B cell (primary cell): Measurements from ENCODE around the gene MR1. TPM values are rescaled to one million over a fixed set of nuclear protein-coding genes. Genes with fewer than 3 reads are reported as not detected.
A peak's percentile ranks its signal among the peaks of the same experiment; 100 is the strongest.

Experiments used
- ATAC-seq: fragments of 200-7000 bp; cut with Tn5 transposase; one replicate; pipeline ENCODE4 v1.10.0; 2021; ENCODE audit warnings: low read depth, mild to moderate bottlenecking, moderate number of reproducible peaks, moderate library complexity
- CTCF ChIA-PET: fragments of 350-600 bp; sonication (Branson Sonifier 250); formaldehyde crosslinking; loops from one replicate; lab custom pipeline; 2021; ENCODE audit warnings: antibody characterized with exemption, inconsistent platforms; lab: Charles Lee
- POLR2A ChIA-PET: fragments of 350-600 bp; sonication (Branson Sonifier 250); formaldehyde crosslinking; loops from one replicate; lab custom pipeline; 2021; ENCODE audit warnings: antibody characterized with exemption; lab: Charles Lee
- DNase-seq: peaks from one replicate; pipeline ENCODE4 v3.0.0; 2013
- H2AFZ ChIP-seq: 2 replicates; pipeline ENCODE4 v1.6.1; 2012; ENCODE audit warnings: mild to moderate bottlenecking, low read depth, low read length; ENCODE audit not compliant: insufficient read depth, poor library complexity, severe bottlenecking
- H3K27ac ChIP-seq, 2 donors: 1 replicate in 1 of 2; 2 replicates in 1 of 2; pipeline ENCODE4 v1.5.1; 2012 to 2013; ENCODE audit warnings: low read length in 2 of 2, mild to moderate bottlenecking in 2 of 2, moderate library complexity in 1 of 2
- H3K27me3 ChIP-seq, 4 experiments: fragments of 200-600 bp in 1 of 4; sonication (generic) in 1 of 4; replicated peaks in 1 of 4; 1 replicate in 2 of 4; 2 replicates in 2 of 4; pipeline versions ENCODE4 v1.6.1 to v1.7.0; 2013 to 2016; ENCODE audit warnings: low read length in 3 of 4, mild to moderate bottlenecking in 2 of 4, mixed read lengths in 1 of 4, moderate library complexity in 1 of 4; ENCODE audit not compliant: insufficient read depth in 4 of 4, control insufficient read depth in 3 of 4; ENCODE audit errors: control extremely low read depth in 1 of 4
- H3K36me3 ChIP-seq, 2 experiments: replicated peaks in 1 of 2; 1 replicate in 1 of 2; 2 replicates in 1 of 2; pipeline versions ENCODE4 v1.6.1 to v1.7.1; 2013; ENCODE audit warnings: low read length in 1 of 2; ENCODE audit not compliant: insufficient read depth in 2 of 2, control insufficient read depth in 1 of 2; ENCODE audit errors: control extremely low read depth in 1 of 2, extremely low read depth in 1 of 2
- H3K4me1 ChIP-seq, 2 donors: fragments of 200-600 bp in 1 of 2; sonication (generic) in 1 of 2; 1 replicate in 1 of 2; 2 replicates in 1 of 2; pipeline versions ENCODE4 v1.5.1 to v1.6.1; 2013 to 2017; ENCODE audit warnings: low read length in 2 of 2; ENCODE audit not compliant: control insufficient read depth in 2 of 2, insufficient read depth in 2 of 2
- H3K4me2 ChIP-seq: replicated peaks from 2 replicates; pipeline ENCODE3; 2012; ENCODE audit warnings: mild to moderate bottlenecking, low read depth, low read length; ENCODE audit not compliant: poor library complexity, severe bottlenecking
- H3K4me3 ChIP-seq, 5 experiments: fragments of 200-600 bp in 1 of 5; sonication (generic) in 1 of 5; 1 replicate in 3 of 5; 2 replicates in 2 of 5; pipeline versions ENCODE4 v1.5.1 to v1.7.0; 2011 to 2016; ENCODE audit warnings: low read length in 4 of 5, mild to moderate bottlenecking in 4 of 5, low read depth in 2 of 5, control low read depth in 1 of 5, moderate library complexity in 1 of 5; ENCODE audit not compliant: insufficient read depth in 1 of 5; ENCODE audit errors: control extremely low read depth in 1 of 5, extremely low read depth in 1 of 5
- H3K79me2 ChIP-seq: fragments of 200-600 bp; sonication (generic); one replicate; pipeline ENCODE4 v1.6.0; 2016; ENCODE audit warnings: low read length; ENCODE audit not compliant: control insufficient read depth, insufficient read depth
- H3K9ac ChIP-seq: fragments of 200-600 bp; sonication (generic); 2 replicates; pipeline ENCODE4 v1.6.1; 2017; ENCODE audit warnings: mild to moderate bottlenecking, low read length, moderate library complexity
- H3K9me3 ChIP-seq, 3 donors: one replicate each; pipeline versions ENCODE4 v1.6.1 to v1.7.1; 2013; ENCODE audit warnings: low read length in 2 of 3; ENCODE audit not compliant: control insufficient read depth in 2 of 3, insufficient read depth in 1 of 3; ENCODE audit errors: control extremely low read depth in 1 of 3
- H4K20me1 ChIP-seq: 2 replicates; pipeline ENCODE4 v1.6.0; 2012; ENCODE audit warnings: mild to moderate bottlenecking, low read length; ENCODE audit not compliant: insufficient read depth, control insufficient read depth, poor library complexity, severe bottlenecking
- H3K27ac Mint-ChIP-seq: one replicate; pipeline ENCODE4 v1.8.0; 2021; ENCODE audit warnings: mixed read lengths
- H3K27me3 Mint-ChIP-seq: one replicate; pipeline ENCODE4 v1.8.0; 2021; ENCODE audit warnings: mixed read lengths
- H3K4me1 Mint-ChIP-seq: one replicate; pipeline ENCODE4 v1.8.0; 2021; ENCODE audit warnings: mixed read lengths
- H3K4me3 Mint-ChIP-seq: one replicate; pipeline ENCODE4 v1.8.0; 2021; ENCODE audit warnings: mixed read lengths
- H3K9me3 Mint-ChIP-seq: one replicate; pipeline ENCODE4 v1.8.0; 2022; ENCODE audit warnings: mixed read lengths; ENCODE audit not compliant: insufficient read depth
- CTCF ChIP-seq: fragments of 200-600 bp; IDR thresholded peaks from one replicate; pipeline ENCODE4 v1.8.0; 2022; ENCODE audit warnings: antibody characterized with exemption, mild to moderate bottlenecking
- EZH2 ChIP-seq: IDR thresholded peaks from 2 replicates; pipeline ENCODE4 v1.6.1; 2012; ENCODE audit warnings: borderline replicate concordance, low read depth, mild to moderate bottlenecking, moderate library complexity, low read length; ENCODE audit not compliant: insufficient read depth, poor library complexity, severe bottlenecking
- WGBS: methylation state at CpG from one replicate; pipeline ENCODE4 v1.1.5; 2013; ENCODE audit warnings: missing lambda C conversion rate; ENCODE audit not compliant: insufficient coverage; 5-methylcytosine and 5-hydroxymethylcytosine counted together
- intact Hi-C: fragments of 100-400 bp; cut with micrococcal nuclease; formaldehyde crosslinking; loops from one replicate; pipeline ENCODE4 v1.10.0; 2022
- polyA minus RNA-seq: library from RNA; depleted of rRNA, polyadenylated mRNA; stranded (reverse); fragments of >200 nt; gene quantifications from 2 replicates; pipeline ENCODE4 v1.2.3, GENCODE V29; 2012
- polyA plus RNA-seq: library from polyadenylated mRNA; depleted of rRNA; stranded (reverse); fragments of >200 nt; gene quantifications from 2 replicates; pipeline ENCODE4 v1.2.3, GENCODE V29; 2012
- total RNA-seq, 2 donors: library from RNA; stranded (reverse); fragments of 120-200 nt in 1 of 2; gene quantifications; 1 replicate in 1 of 2; 2 replicates in 1 of 2; pipeline versions ENCODE4 v1.2.3 to v1.2.4, GENCODE V29; 2013 to 2022

Gene MR1
- 26.1 and 28.2 TPM in 2 replicates for total RNA-seq
- 25.3 TPM for total RNA-seq (2013)
- polyA plus RNA-seq: 8.5 and 9.5 TPM in 2 replicates
- polyA minus RNA-seq: 16.9 and 21.6 TPM in 2 replicates

GRCh38 chr1:181033799-181034451 lies at the start of gene MR1:
Gene MR1, plus strand, starts transcription at chr1:181033983. Its CDS starts 25 bp downstream, at chr1:181034008.
- intact Hi-C loops: loop anchor here (1.0 to 2.0 kb wide), 2 partner anchors 11 to 57 kb away; no protein-coding TSS in a partner anchor
- H3K4me1 ChIP-seq: peaks cover 39 to 49% of the 10 kb centered on the region in 2 donors
- H3K27me3 Mint-ChIP-seq: no peaks in the 10 kb centered on the region
- H3K4me1 Mint-ChIP-seq: peaks cover 54% of the 10 kb centered on the region
- ATAC-seq (peak; percentile 97), DNase-seq (peak; percentile 92)
- CTCF ChIA-PET: interaction anchor here (0.8 to 4.3 kb wide), 8 partner anchors 9 to 108 kb away, joined by 3 to 37 read pairs (median 5); partner anchors contain the start of gene STX6
- H3K27me3 ChIP-seq: no peaks in the 10 kb centered on the region
- H3K4me2 ChIP-seq: peak within 1 kb of the TSS; percentile 76
- H3K27ac Mint-ChIP-seq: peak within 1 kb of the TSS; percentile 93
- H3K27ac ChIP-seq: peak within 1 kb of the TSS; percentile 94 to 96
- H3K4me3 Mint-ChIP-seq: peak within 1 kb of the TSS; percentile 95
- H2AFZ ChIP-seq: peak within 1 kb of the TSS; percentile 92
- H3K4me3 ChIP-seq: peak within 1 kb of the TSS; percentile 77 to 94 (median 90)
- peak within 1 kb of the TSS; percentile 90 for H3K9ac ChIP-seq
- peaks cover 4% of the 10 kb centered on the region for H4K20me1 ChIP-seq
- POLR2A ChIA-PET: interaction anchor here (0.7 to 2.3 kb wide), 7 partner anchors 10 to 402 kb away, joined by 3 to 15 read pairs (median 5); no protein-coding TSS in a partner anchor
- peaks cover 0 to 14% of the 10 kb centered on the region in 2 experiments for H3K36me3 ChIP-seq
- TF ChIP-seq EZH2 (no peak), CTCF (no peak)
- H3K79me2 ChIP-seq: peaks cover 57% of the 10 kb centered on the region
- 0% methylated on average over 1 of the region's 9 CpGs for WGBS
- H3K9me3 Mint-ChIP-seq: no peaks in the 10 kb centered on the region
- H3K9me3 ChIP-seq: no peaks in the 10 kb centered on the region

GRCh38 chr1:180988253-180988752 lies 45.5 kb upstream of the MR1 start:
- ChIA-PET POLR2A (no interaction called here), CTCF (no interaction called here)
- intact Hi-C loops: loop anchor here (10.0 kb wide), 1 partner anchor 104 kb away; no protein-coding TSS in a partner anchor
- no peak overlapping the region for H3K9ac ChIP-seq
- no peak for TF ChIP-seq EZH2
- TF ChIP-seq CTCF: no peak
- no peaks in the 10 kb centered on the region for H3K4me1 Mint-ChIP-seq
- H3K9me3 ChIP-seq: no peaks in the 10 kb centered on the region
- H3K4me3 Mint-ChIP-seq: no peak overlapping the region
- no peak overlapping the region for H3K27ac ChIP-seq
- ATAC-seq: no peak
- no peaks in the 10 kb centered on the region for H3K27me3 ChIP-seq
- peaks cover 2% of the 10 kb centered on the region for H3K79me2 ChIP-seq
- WGBS: 100% methylated on average over 6 of the region's 8 CpGs
- no peaks in the 10 kb centered on the region for H3K9me3 Mint-ChIP-seq
- no peak overlapping the region for H3K4me2 ChIP-seq
- H3K36me3 ChIP-seq: peaks cover 15 to 70% of the 10 kb centered on the region in 2 experiments
- no peak for DNase-seq
- H3K27me3 Mint-ChIP-seq: no peaks in the 10 kb centered on the region
- H3K27ac Mint-ChIP-seq: no peak overlapping the region
- H3K4me3 ChIP-seq: no peak overlapping the region
- no peak overlapping the region for H2AFZ ChIP-seq
- H3K4me1 ChIP-seq: no peaks in the 10 kb centered on the region
- no peaks in the 10 kb centered on the region for H4K20me1 ChIP-seq
